ENCODE data around the gene OOEP. TPM values are rescaled to one million over a fixed set of nuclear protein-coding genes. Genes with fewer than 3 reads are reported as not detected.

Gene OOEP
- total RNA-seq, 1 experiment from 2014 or later = not detected

GRCh38 chr6:73325656-73326055 is 44.0 kb downstream of the OOEP start:
- ATAC-seq (no peak), DNase-seq (ENCODE audit: low read depth, low spot score) (no peak)
- H3K4me3 ChIP-seq (replicated peaks in 1 of 2; ENCODE audit: low read depth in 1 of 2, low read length in 2 of 2) = no peak overlapping the region
- no peaks in the 10 kb centered on the region for H3K9me2 ChIP-seq (ENCODE audit: insufficient read depth)
- TF ChIP-seq MAX (IDR thresholded peaks at IDR 0.05) (no peak), ELF1 (IDR thresholded peaks at IDR 0.05; ENCODE audit: borderline replicate concordance, low read depth) (no peak), EZH2 (IDR thresholded peaks at IDR 0.05) (no peak), ZBTB33 (IDR thresholded peaks at IDR 0.05; ENCODE audit: extremely low read depth, insufficient replicate concordance, low read length) (no peak), ATF3 (IDR thresholded peaks at IDR 0.05) (no peak), TCF7L2 (IDR thresholded peaks at IDR 0.05; ENCODE audit: borderline replicate concordance, extremely low read depth, insufficient read depth, insufficient read length) (no peak), SRF (IDR thresholded peaks at IDR 0.05; ENCODE audit: low read depth) (no peak), EGR1 (IDR thresholded peaks at IDR 0.05; ENCODE audit: low read depth) (no peak), CTCF (IDR thresholded peaks at IDR 0.05 in 2 of 3, conservative IDR thresholded peaks at IDR 0.05 in 1 of 3; ENCODE audit: borderline replicate concordance in 1 of 3, insufficient read depth in 1 of 3, low read depth in 2 of 3, low read length in 2 of 3) (no peak), RAD21 (IDR thresholded peaks at IDR 0.05; ENCODE audit: low read depth) (no peak), POLR2AphosphoS5 (IDR thresholded peaks at IDR 0.05; ENCODE audit: low read depth, low read length) (no peak), ZNF274 (IDR thresholded peaks at IDR 0.05; ENCODE audit: low read depth, low read length) (no peak), CEBPB (IDR thresholded peaks at IDR 0.05; ENCODE audit: low read depth) (no peak), YY1 (IDR thresholded peaks at IDR 0.05; ENCODE audit: extremely low read depth, insufficient replicate concordance, low read depth, low read length) (no peak), REST (IDR thresholded peaks at IDR 0.05; ENCODE audit: low read depth) (no peak)
- no peaks in the 10 kb centered on the region for H3K27me3 ChIP-seq (ENCODE audit: insufficient read depth, low read length)
- intact Hi-C loops (cut with micrococcal nuclease) = loop anchor here (1.0 to 5.0 kb wide), 5 partner anchors 40 to 913 kb away; no protein-coding TSS in a partner anchor
- H3K9me3 ChIP-seq (ENCODE audit: control insufficient read depth in 1 of 2, insufficient read depth in 1 of 2, low read depth in 1 of 2, low read length in 2 of 2) = no peaks in the 10 kb centered on the region
- H4K20me1 ChIP-seq (ENCODE audit: insufficient read depth) = no peaks in the 10 kb centered on the region
- H3K79me2 ChIP-seq (ENCODE audit: insufficient read depth, low read length) = no peaks in the 10 kb centered on the region
- peaks cover 0 to 5% of the 10 kb centered on the region in 2 experiments; a peak in 1 of 4 replicates for H3K4me1 ChIP-seq (ENCODE audit: control insufficient read depth in 1 of 2, insufficient read depth in 2 of 2, low read length in 2 of 2)
- ChIA-PET POLR2A (no interaction called here), RAD21 (ENCODE audit: low non-redundant PET in 1 of 2, low total read pairs in 2 of 2, uncharacterized antibody in 2 of 2, unreplicated experiment in 2 of 2) (no interaction called here), CTCF (interaction anchor here (1.4 to 2.0 kb wide), 3 partner anchors 38 to 1886 kb away, joined by 4 read pairs; no protein-coding TSS in a partner anchor)
- no peak overlapping the region for H3K27ac ChIP-seq (ENCODE audit: low read depth, low read length)
- H3K9ac ChIP-seq (ENCODE audit: low read length) = no peak overlapping the region
- H3K4me2 ChIP-seq (ENCODE audit: low read length) = no peak overlapping the region
- no TSS peak for BruUV-seq (replicated peaks)
- no peaks in the 10 kb centered on the region for H3K36me3 ChIP-seq (ENCODE audit: control insufficient read depth in 1 of 2, insufficient read depth in 2 of 2, low read length in 2 of 2)
- H2AFZ ChIP-seq (ENCODE audit: low read depth, low read length, poor library complexity, severe bottlenecking) = no peak overlapping the region
